K562 (cell line): ENCODE data around the gene PLCL1.

Experiments
- CTCF ChIP-seq, 3 experiments: IDR thresholded peaks in 2 of 3; conservative IDR thresholded peaks in 1 of 3; 2 replicates each; pipeline ENCODE4 v1.5.1; 2011 to 2012; ENCODE audit warnings: low read length in 3 of 3, mild to moderate bottlenecking in 3 of 3, control low read depth in 2 of 3, improper control_type of control experiment in 1 of 3, inconsistent platforms in 1 of 3, low read depth in 1 of 3, mixed read lengths in 1 of 3, moderate library complexity in 1 of 3; ENCODE audit not compliant: insufficient read depth in 2 of 3
- HOMEZ ChIP-seq: fragments of 250-450 bp; sonication (Bioruptor Pico); IDR thresholded peaks from 2 replicates; pipeline ENCODE4 v1.4.0; 2020; ENCODE audit warnings: mild to moderate bottlenecking, moderate library complexity
- NBN ChIP-seq: fragments of 450-650 bp; IDR thresholded peaks from 2 replicates; pipeline ENCODE4 v1.6.1; 2016; ENCODE audit warnings: low read depth, mild to moderate bottlenecking
- PCBP2 ChIP-seq: fragments of 200-400 bp; formaldehyde crosslinking; IDR thresholded peaks from 2 replicates; pipeline ENCODE4 v1.6.1; 2018; ENCODE audit warnings: low read length, low read depth, mild to moderate bottlenecking, moderate library complexity; ENCODE audit not compliant: poor library complexity, severe bottlenecking
- POLR2G ChIP-seq: fragments of 200-400 bp; formaldehyde crosslinking; IDR thresholded peaks from 2 replicates; pipeline ENCODE4 v1.6.1; 2017; ENCODE audit warnings: low read depth, mild to moderate bottlenecking, antibody characterized with exemption, low read length, moderate library complexity
- RREB1 ChIP-seq: fragments of 250-450 bp; sonication (Bioruptor Pico); IDR thresholded peaks from 2 replicates; pipeline ENCODE4 v1.4.0; 2020
- SETDB1 ChIP-seq: IDR thresholded peaks from one replicate; pipeline ENCODE4 v1.6.1; 2012; ENCODE audit warnings: low read length, control low read depth, inconsistent platforms
- SMC3 ChIP-seq: conservative IDR thresholded peaks from 2 replicates; pipeline ENCODE4 v1.6.1; 2011; ENCODE audit warnings: low read depth, low read length, improper control_type of control experiment; ENCODE audit not compliant: insufficient read depth
- SREBF1 ChIP-seq: fragments of 150-350 bp; IDR thresholded peaks from 2 replicates; pipeline ENCODE4 v1.6.1; 2014; ENCODE audit warnings: antibody characterized with exemption, low read depth, low read length, borderline replicate concordance
- USF2 ChIP-seq: sonication (generic); formaldehyde crosslinking; IDR thresholded peaks from 2 replicates; pipeline ENCODE4 v1.5.0; 2020; ENCODE audit warnings: missing genetic modification reagents
- ZBTB33 ChIP-seq: sonication (generic); formaldehyde crosslinking; IDR thresholded peaks from 2 replicates; pipeline ENCODE4 v1.8.1; 2023; ENCODE audit warnings: mild to moderate bottlenecking, missing genetic modification reagents

GRCh38 chr2:198008230-198008629, 203.8 kb downstream of the PLCL1 start:
- TF ChIP-seq SMC3 (no peak), SREBF1 (no peak), CTCF (IDR thresholded peaks at IDR 0.05 in 2 of 3, conservative IDR thresholded peaks at IDR 0.05 in 1 of 3; ENCODE audit: insufficient read depth in 2 of 3, low read depth in 1 of 3, low read length in 3 of 3) (no peak), SETDB1 (no peak), RREB1 (CRISPR knock-in tag) (no peak), HOMEZ (CRISPR knock-in tag) (no peak), NBN (no peak), POLR2G (no peak), USF2 (CRISPR knock-in tag) (no peak), PCBP2 (no peak), ZBTB33 (CRISPR knock-in tag) (no peak)
